ENCODE results near the gene CD1E.
"Not testable (repeated sequence)": the region's sequence is repeated elsewhere in the genome, so short reads cannot be mapped to it uniquely, and the experiment has no call there.

The CD1E gene

GRCh38 chr1:158353303-158354075 is at the start of gene CD1E:
TSS of gene CD1E (plus strand) at chr1:158353894. CDS start at chr1:158353989, 95 bp downstream.
- no peak for DNase-seq

- no peak for DNase-seq
These were observed 43.1 kb upstream of the CD1E start for GRCh38 chr1:158310623-158311022.

- no peak for DNase-seq
These were observed 42.6 kb upstream of the CD1E start for GRCh38 chr1:158311066-158311465.

GRCh38 chr1:158323866-158324265 is 29.8 kb upstream of the CD1E start:
- no peak for DNase-seq

- DNase-seq = no peak
These were observed 29.3 kb upstream of the CD1E start for GRCh38 chr1:158324395-158324794.

GRCh38 chr1:158327481-158327880 is 26.2 kb upstream of the CD1E start:
- no peak for DNase-seq

- no peak for DNase-seq
These were observed 25.3 kb upstream of the CD1E start for GRCh38 chr1:158328426-158328825.

GRCh38 chr1:158329300-158329699 is 24.4 kb upstream of the CD1E start:
- DNase-seq = no peak

- no peak for DNase-seq
These were observed 24.0 kb upstream of the CD1E start for GRCh38 chr1:158329733-158330132.

GRCh38 chr1:158330391-158331105 is 23.1 kb upstream of the CD1E start:
- DNase-seq = no peak

- no peak for DNase-seq
These were observed 22.6 kb upstream of the CD1E start for GRCh38 chr1:158331106-158331425.

GRCh38 chr1:158331481-158332150 is 22.1 kb upstream of the CD1E start, which contains the start of gene CD1B:
TSS of gene CD1B (minus strand) at chr1:158331531. CDS start at chr1:158331423, 108 bp downstream.
- no peak for DNase-seq

GRCh38 chr1:158333405-158334155 is 20.1 kb upstream of the CD1E start:
- no peak for DNase-seq

GRCh38 chr1:158334526-158335212 is 19.0 kb upstream of the CD1E start:
- no peak for DNase-seq

- DNase-seq = no peak
These were observed 18.5 kb upstream of the CD1E start for GRCh38 chr1:158335213-158335532.

- DNase-seq = not testable (repeated sequence)
These were observed 17.3 kb upstream of the CD1E start for GRCh38 chr1:158336413-158336812.

GRCh38 chr1:158348946-158349345 is 4.7 kb upstream of the CD1E start:
- DNase-seq = not testable (repeated sequence)

- no peak for DNase-seq
These were observed 561 bp downstream of the CD1E start for GRCh38 chr1:158354255-158354654.

GRCh38 chr1:158355773-158356285 is 2.1 kb downstream of the CD1E start:
- DNase-seq = no peak

GRCh38 chr1:158356616-158357015 is 2.9 kb downstream of the CD1E start:
- DNase-seq = no peak

- no peak for DNase-seq
These were observed 3.7 kb downstream of the CD1E start for GRCh38 chr1:158357441-158357840.

- DNase-seq = no peak
These were observed 8.8 kb downstream of the CD1E start for GRCh38 chr1:158362482-158362881.

Measured in stimulated activated CD4-positive, alpha-beta T cell treated with anti-CD3 and anti-CD28 coated beads, Interleukin-1b, Interleukin-23, amount 100 ng/mL, for 48 hours (primary cell).